Measurements from ENCODE around the gene COBLL1. TPM values are rescaled to one million over a fixed set of nuclear protein-coding genes. Genes with fewer than 3 reads are reported as not detected.

COBLL1 gene
- total RNA-seq, 2 donors from 2014 or later, result 52.1 to 82.8 TPM

GRCh38 chr2:164882276-164882675 lies 40.7 kb upstream of the COBLL1 start:
- H3K9me3 ChIP-seq, result no peaks in the 10 kb centered on the region
- TF ChIP-seq CTCF (IDR thresholded peaks at IDR 0.05), result no peak
- TF ChIP-seq POLR2AphosphoS5 (IDR thresholded peaks at IDR 0.05), result no peak
- no peak for TF ChIP-seq POLR2A (IDR thresholded peaks at IDR 0.05)
- DNase-seq (ENCODE audit: low spot score), result no peak
- no peaks in the 10 kb centered on the region for H3K36me3 ChIP-seq
- no peaks in the 10 kb centered on the region for H3K27me3 ChIP-seq (replicated peaks; ENCODE audit: insufficient read depth)
- H3K27ac ChIP-seq, result no peak overlapping the region
- 75% methylated on average over 9 of the region's 9 CpGs for WGBS
- intact Hi-C loops (cut with DNase I), result no loop called here
- no peaks in the 10 kb centered on the region for H3K4me1 ChIP-seq (replicated peaks)
- H3K4me3 ChIP-seq, result no peak overlapping the region

- intact Hi-C loops (cut with DNase I), result no loop called here
Measured at GRCh38 chr2:164881524-164881923, 39.9 kb upstream of the COBLL1 start.

GRCh38 chr2:164879901-164880535 lies 38.4 kb upstream of the COBLL1 start:
- no peak for DNase-seq (ENCODE audit: low spot score)
- Histone ChIP-seq H3K9me3 (no peaks in the 10 kb centered on the region), H3K27ac (no peak overlapping the region), H3K27me3 (replicated peaks; ENCODE audit: insufficient read depth) (no peaks in the 10 kb centered on the region), H3K4me1 (replicated peaks) (no peaks in the 10 kb centered on the region), H3K4me3 (no peak overlapping the region), H3K36me3 (no peaks in the 10 kb centered on the region)
- intact Hi-C loops (cut with DNase I), result no loop called here
- 14% methylated on average over 2 of the region's 2 CpGs for WGBS
- TF ChIP-seq POLR2AphosphoS5 (IDR thresholded peaks at IDR 0.05), result no peak
- no peak for TF ChIP-seq CTCF (IDR thresholded peaks at IDR 0.05)
- TF ChIP-seq POLR2A (IDR thresholded peaks at IDR 0.05), result no peak

More at GRCh38 chr2:164881524-164881923, 39.9 kb upstream of the COBLL1 start:
- no peak overlapping the region for H3K4me3 ChIP-seq
- peak; percentile 20 for DNase-seq (ENCODE audit: low spot score)
- H3K27ac ChIP-seq, result no peak overlapping the region
- H3K36me3 ChIP-seq, result no peaks in the 10 kb centered on the region
- 68% methylated on average over 1 of the region's 1 CpG for WGBS
- no peaks in the 10 kb centered on the region for H3K4me1 ChIP-seq (replicated peaks)
- H3K9me3 ChIP-seq, result no peaks in the 10 kb centered on the region
- TF ChIP-seq POLR2A (IDR thresholded peaks at IDR 0.05), result no peak
- no peak for TF ChIP-seq POLR2AphosphoS5 (IDR thresholded peaks at IDR 0.05)
- no peak for TF ChIP-seq CTCF (IDR thresholded peaks at IDR 0.05)
- no peaks in the 10 kb centered on the region for H3K27me3 ChIP-seq (replicated peaks; ENCODE audit: insufficient read depth)

GRCh38 chr2:164877927-164878326 lies 36.3 kb upstream of the COBLL1 start:
- DNase-seq (ENCODE audit: low spot score), result no peak
- H3K9me3 ChIP-seq, result no peaks in the 10 kb centered on the region
- H3K4me1 ChIP-seq (replicated peaks), result no peaks in the 10 kb centered on the region
- no peaks in the 10 kb centered on the region for H3K27me3 ChIP-seq (replicated peaks; ENCODE audit: insufficient read depth)
- intact Hi-C loops (cut with DNase I), result no loop called here
- H3K36me3 ChIP-seq, result no peaks in the 10 kb centered on the region
- no peak overlapping the region for H3K27ac ChIP-seq
- no peak for TF ChIP-seq POLR2AphosphoS5 (IDR thresholded peaks at IDR 0.05)
- TF ChIP-seq POLR2A (IDR thresholded peaks at IDR 0.05), result no peak
- no peak for TF ChIP-seq CTCF (IDR thresholded peaks at IDR 0.05)
- H3K4me3 ChIP-seq, result no peak overlapping the region

GRCh38 chr2:164877169-164877568 lies 35.5 kb upstream of the COBLL1 start:
- Histone ChIP-seq H3K9me3 (no peaks in the 10 kb centered on the region), H3K27me3 (replicated peaks; ENCODE audit: insufficient read depth) (no peaks in the 10 kb centered on the region), H3K27ac (no peak overlapping the region), H3K4me3 (no peak overlapping the region), H3K36me3 (no peaks in the 10 kb centered on the region), H3K4me1 (replicated peaks) (no peaks in the 10 kb centered on the region)
- TF ChIP-seq POLR2AphosphoS5 (IDR thresholded peaks at IDR 0.05) (no peak), CTCF (IDR thresholded peaks at IDR 0.05) (no peak), POLR2A (IDR thresholded peaks at IDR 0.05) (no peak)
- intact Hi-C loops (cut with DNase I), result no loop called here
- WGBS, result 92% methylated on average over 4 of the region's 4 CpGs
- no peak for DNase-seq (ENCODE audit: low spot score)
